OCI-LY1 (cell line): ENCODE measurements around the gene KCNMA1.

Experiments
- H2AFZ ChIP-seq: fragments of 200-600 bp; sonication (generic), shearing (Covaris generic); 2 replicates; pipeline ENCODE4 v1.6.0; 2014; ENCODE audit warnings: antibody characterized with exemption, mild to moderate bottlenecking, low read length
- H3F3A ChIP-seq: fragments of 200-600 bp; sonication (generic), shearing (Covaris generic); 2 replicates; pipeline ENCODE4 v1.6.0; 2014; ENCODE audit warnings: mild to moderate bottlenecking, antibody characterized with exemption, low read length, moderate library complexity; ENCODE audit not compliant: insufficient read depth
- H3K27ac ChIP-seq: fragments of 200-600 bp; sonication (generic); 2 replicates; pipeline ENCODE4 v1.5.1; 2014; ENCODE audit warnings: low read length, mixed run types, mild to moderate bottlenecking, low read depth; ENCODE audit not compliant: poor library complexity, severe bottlenecking
- H3K27me3 ChIP-seq: fragments of 200-600 bp; sonication (generic); 2 replicates; pipeline ENCODE4 v1.6.0; 2014; ENCODE audit warnings: antibody characterized with exemption, mild to moderate bottlenecking, low read length, moderate library complexity; ENCODE audit not compliant: insufficient read depth
- H3K36me3 ChIP-seq: fragments of 200-600 bp; sonication (generic); 2 replicates; pipeline ENCODE4 v1.6.1; 2014; ENCODE audit warnings: mild to moderate bottlenecking, antibody characterized with exemption, low read length, moderate library complexity, mixed read lengths; ENCODE audit not compliant: insufficient read depth
- H3K4me1 ChIP-seq: fragments of 200-600 bp; sonication (generic); 2 replicates; pipeline ENCODE4 v1.5.1; 2014; ENCODE audit warnings: mild to moderate bottlenecking, low read length, moderate library complexity; ENCODE audit not compliant: insufficient read depth, severe bottlenecking
- H3K4me2 ChIP-seq: fragments of 200-600 bp; sonication (generic), shearing (Covaris generic); 2 replicates; pipeline ENCODE4 v1.6.1; 2014; ENCODE audit warnings: low read length
- H3K4me3 ChIP-seq: fragments of 200-600 bp; sonication (generic); 2 replicates; pipeline ENCODE4 v1.5.1; 2014; ENCODE audit warnings: low read length, low read depth, mild to moderate bottlenecking, mixed read lengths; ENCODE audit not compliant: poor library complexity, severe bottlenecking
- H3K79me2 ChIP-seq: fragments of 200-600 bp; shearing (Covaris generic); 2 replicates; pipeline ENCODE4 v1.6.1; 2016; ENCODE audit warnings: mixed run types, low read length, mixed read lengths; ENCODE audit not compliant: insufficient read depth
- H3K9ac ChIP-seq: fragments of 200-600 bp; sonication (generic), shearing (Covaris generic); 2 replicates; pipeline ENCODE4 v1.6.1; 2014; ENCODE audit warnings: mild to moderate bottlenecking, low read length, mixed read lengths
- H3K9me2 ChIP-seq: fragments of 200-600 bp; sonication (generic), shearing (Covaris generic); 2 replicates; pipeline ENCODE4 v1.6.1; 2014; ENCODE audit warnings: low read depth, mild to moderate bottlenecking, low read length, mixed read lengths
- H3K9me3 ChIP-seq: fragments of 200-600 bp; shearing (Covaris generic); 2 replicates; pipeline ENCODE4 v1.6.1; 2014; ENCODE audit warnings: low read length, mixed read lengths
- H4K20me1 ChIP-seq: fragments of 200-600 bp; sonication (generic), shearing (Covaris generic); 2 replicates; pipeline ENCODE4 v1.6.0; 2016; ENCODE audit warnings: mild to moderate bottlenecking, low read length; ENCODE audit not compliant: insufficient read depth
- EZH2 ChIP-seq: fragments of 200-600 bp; sonication (generic), shearing (Covaris generic); IDR thresholded peaks from 2 replicates; pipeline ENCODE4 v1.8.0; 2017; ENCODE audit warnings: borderline replicate concordance, mixed run types, mild to moderate bottlenecking, antibody characterized with exemption, low read length, moderate library complexity, mixed read lengths
- TF ChIP-seq, protein P1 (sequence below): fragments of 200-600 bp; sonication (generic), shearing (Covaris generic); IDR thresholded peaks from 2 replicates; pipeline ENCODE4 v1.5.1; 2017; ENCODE audit warnings: mild to moderate bottlenecking, antibody characterized with exemption, low read length, moderate library complexity, mixed read lengths

The KCNMA1 gene

DNA sequence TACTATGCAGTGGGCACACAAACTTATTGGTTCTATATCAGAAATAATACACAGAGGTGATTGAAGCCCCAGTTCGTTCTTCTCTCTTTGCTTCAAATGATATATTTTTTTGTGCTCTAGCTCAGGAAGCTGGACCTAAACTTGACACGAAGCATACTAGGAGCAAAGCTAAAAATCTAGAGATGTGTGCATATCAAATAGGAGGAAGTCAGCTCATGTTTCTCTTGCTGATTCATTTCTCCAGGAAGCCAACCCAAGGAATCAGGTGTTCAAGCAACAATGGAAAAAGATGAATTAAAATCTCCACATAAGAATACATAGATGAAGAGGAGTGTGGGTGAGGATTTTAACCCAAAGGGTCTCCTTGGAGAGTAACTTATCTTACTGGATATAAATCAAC is 432.5 kb downstream of the KCNMA1 start:
- Histone ChIP-seq H4K20me1 (no peaks in the 10 kb centered on the region), H3K4me1 (no peaks in the 10 kb centered on the region), H3K9me3 (no peaks in the 10 kb centered on the region), H3K27me3 (no peaks in the 10 kb centered on the region), H3K9me2 (no peaks in the 10 kb centered on the region), H3K27ac (no peak overlapping the region), H3K36me3 (no peaks in the 10 kb centered on the region), H3K4me2 (no peak overlapping the region), H3K9ac (no peak overlapping the region), H3F3A (no peaks in the 10 kb centered on the region), H3K79me2 (no peaks in the 10 kb centered on the region), H3K4me3 (no peak overlapping the region), H2AFZ (no peak overlapping the region)
- TF ChIP-seq, protein P1, sequence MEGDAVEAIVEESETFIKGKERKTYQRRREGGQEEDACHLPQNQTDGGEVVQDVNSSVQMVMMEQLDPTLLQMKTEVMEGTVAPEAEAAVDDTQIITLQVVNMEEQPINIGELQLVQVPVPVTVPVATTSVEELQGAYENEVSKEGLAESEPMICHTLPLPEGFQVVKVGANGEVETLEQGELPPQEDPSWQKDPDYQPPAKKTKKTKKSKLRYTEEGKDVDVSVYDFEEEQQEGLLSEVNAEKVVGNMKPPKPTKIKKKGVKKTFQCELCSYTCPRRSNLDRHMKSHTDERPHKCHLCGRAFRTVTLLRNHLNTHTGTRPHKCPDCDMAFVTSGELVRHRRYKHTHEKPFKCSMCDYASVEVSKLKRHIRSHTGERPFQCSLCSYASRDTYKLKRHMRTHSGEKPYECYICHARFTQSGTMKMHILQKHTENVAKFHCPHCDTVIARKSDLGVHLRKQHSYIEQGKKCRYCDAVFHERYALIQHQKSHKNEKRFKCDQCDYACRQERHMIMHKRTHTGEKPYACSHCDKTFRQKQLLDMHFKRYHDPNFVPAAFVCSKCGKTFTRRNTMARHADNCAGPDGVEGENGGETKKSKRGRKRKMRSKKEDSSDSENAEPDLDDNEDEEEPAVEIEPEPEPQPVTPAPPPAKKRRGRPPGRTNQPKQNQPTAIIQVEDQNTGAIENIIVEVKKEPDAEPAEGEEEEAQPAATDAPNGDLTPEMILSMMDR, result no peak
- no peak for TF ChIP-seq EZH2

DNA sequence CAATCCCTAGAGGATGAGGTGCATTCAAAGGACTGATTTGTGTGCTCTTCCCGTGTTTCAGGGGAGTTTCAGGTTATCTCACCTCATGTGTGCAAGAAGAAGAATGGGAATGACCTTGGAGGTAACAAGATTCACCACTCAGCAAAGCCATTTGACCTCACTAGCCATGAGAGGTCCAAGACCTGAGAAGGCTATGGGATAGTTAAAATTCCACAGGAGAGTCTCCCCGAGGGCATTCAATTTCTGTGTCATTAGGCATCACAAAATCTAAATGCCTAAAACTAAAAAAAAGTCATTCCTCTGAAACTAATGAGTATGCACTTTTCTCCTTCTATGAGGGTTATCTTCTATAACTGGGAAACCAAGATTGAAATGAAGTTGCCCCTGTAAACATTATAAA is 433.4 kb downstream of the KCNMA1 start:
- no peaks in the 10 kb centered on the region for H3F3A ChIP-seq
- H3K4me1 ChIP-seq, result no peaks in the 10 kb centered on the region
- no peaks in the 10 kb centered on the region for H3K9me2 ChIP-seq
- H3K36me3 ChIP-seq, result no peaks in the 10 kb centered on the region
- H4K20me1 ChIP-seq, result no peaks in the 10 kb centered on the region
- no peaks in the 10 kb centered on the region for H3K79me2 ChIP-seq
- H3K27ac ChIP-seq, result no peak overlapping the region
- no peaks in the 10 kb centered on the region for H3K27me3 ChIP-seq
- no peak overlapping the region for H3K4me2 ChIP-seq
- no peak for TF ChIP-seq EZH2
- TF ChIP-seq, protein P1, result no peak
- H2AFZ ChIP-seq, result no peak overlapping the region
- H3K4me3 ChIP-seq, result no peak overlapping the region
- no peaks in the 10 kb centered on the region for H3K9me3 ChIP-seq
- H3K9ac ChIP-seq, result no peak overlapping the region

DNA sequence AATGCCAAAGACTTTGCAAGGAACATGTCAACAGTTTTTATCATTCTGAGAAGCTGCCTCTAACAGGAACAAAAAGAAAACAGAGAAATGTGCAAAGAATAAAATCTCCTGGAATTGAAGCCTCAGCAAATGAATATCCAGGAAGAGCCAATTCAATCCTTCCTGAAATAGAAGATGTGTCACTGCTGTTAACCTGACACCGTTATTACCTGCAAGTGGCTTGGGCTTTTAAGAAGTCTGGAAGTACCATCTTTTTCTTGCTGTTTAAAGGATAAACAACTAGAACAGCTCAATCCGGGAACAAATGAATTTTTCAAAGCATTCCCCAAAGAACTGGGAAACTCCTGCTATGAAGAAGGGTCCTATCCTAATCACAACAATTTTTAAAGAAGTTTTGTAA is 434.8 kb downstream of the KCNMA1 start:
- no peaks in the 10 kb centered on the region for H3K79me2 ChIP-seq
- no peak overlapping the region for H3K9ac ChIP-seq
- H3F3A ChIP-seq, result no peaks in the 10 kb centered on the region
- H4K20me1 ChIP-seq, result no peaks in the 10 kb centered on the region
- TF ChIP-seq, protein P1, result no peak
- TF ChIP-seq EZH2, result no peak
- no peak overlapping the region for H3K4me2 ChIP-seq
- no peaks in the 10 kb centered on the region for H3K36me3 ChIP-seq
- no peaks in the 10 kb centered on the region for H3K4me1 ChIP-seq
- no peak overlapping the region for H3K27ac ChIP-seq
- no peak overlapping the region for H3K4me3 ChIP-seq
- H3K9me2 ChIP-seq, result no peaks in the 10 kb centered on the region
- H2AFZ ChIP-seq, result no peak overlapping the region
- no peaks in the 10 kb centered on the region for H3K9me3 ChIP-seq
- H3K27me3 ChIP-seq, result no peaks in the 10 kb centered on the region
